Stimulated activated naive B cell treated with anti-CD40 and anti-IgM and Interleukin-4, amounts not matched to agents 10 μg/mL and 1 μg/mL and 100 μg/mL, for 72 hours (primary cell): ENCODE data around the gene GNPTG.

ENCODE experiments used
- ATAC-seq, 2 donors: fragments of 150-1000 bp; cut with Tn5 transposase; replicated peaks; 2 replicates each; pipeline ENCODE4 v1.10.0; 2021; ENCODE audit warnings: moderate library complexity in 1 of 2
- DNase-seq: peaks from one replicate; pipeline ENCODE4 v3.0.0; 2021
- H3K27ac Mint-ChIP-seq: one replicate; pipeline ENCODE4 v1.8.0; 2022; ENCODE audit warnings: mild to moderate bottlenecking, mixed read lengths
- H3K27me3 Mint-ChIP-seq, 2 donors: one replicate each; pipeline ENCODE4 v1.8.0; 2022; ENCODE audit warnings: mixed read lengths in 2 of 2
- H3K36me3 Mint-ChIP-seq, 2 donors: one replicate each; pipeline ENCODE4 v1.8.0; 2022; ENCODE audit warnings: mixed read lengths in 2 of 2, mild to moderate bottlenecking in 1 of 2
- H3K4me1 Mint-ChIP-seq, 2 donors: one replicate each; pipeline ENCODE4 v1.8.0; 2022; ENCODE audit warnings: mixed read lengths in 2 of 2, mild to moderate bottlenecking in 1 of 2
- H3K4me3 Mint-ChIP-seq, 2 donors: one replicate each; pipeline ENCODE4 v1.8.0; 2022; ENCODE audit warnings: mild to moderate bottlenecking in 2 of 2, mixed read lengths in 2 of 2, moderate library complexity in 1 of 2
- H3K9me3 Mint-ChIP-seq, 2 donors: one replicate each; pipeline ENCODE4 v1.8.0; 2022; ENCODE audit warnings: mixed read lengths in 2 of 2, mild to moderate bottlenecking in 1 of 2

The GNPTG gene

GRCh38 chr16:1343428-1344242 lies 8.1 kb upstream of the GNPTG start:
- Mint-ChIP-seq H3K27ac (peak overlapping the region; percentile 90), H3K4me1 (peaks cover 21 to 33% of the 10 kb centered on the region in 2 donors), H3K27me3 (no peaks in the 10 kb centered on the region), H3K4me3 (peak overlapping the region; percentile 50 to 70), H3K36me3 (peaks cover 2 to 7% of the 10 kb centered on the region in 2 donors), H3K9me3 (no peaks in the 10 kb centered on the region)
- ATAC-seq: no peak
- DNase-seq: no peak

GRCh38 chr16:1344499-1344898 lies 7.2 kb upstream of the GNPTG start:
- ATAC-seq: no peak
- Mint-ChIP-seq H3K27ac (peak overlapping the region; percentile 9), H3K4me3 (peak overlapping the region in 1 of 2 donors; percentile 13)

GRCh38 chr16:1345087-1345486 lies 6.6 kb upstream of the GNPTG start:
- Mint-ChIP-seq H3K36me3 (peaks cover 4 to 13% of the 10 kb centered on the region in 2 donors), H3K4me1 (peaks cover 22 to 43% of the 10 kb centered on the region in 2 donors), H3K27ac (no peak overlapping the region), H3K4me3 (no peak overlapping the region), H3K27me3 (no peaks in the 10 kb centered on the region), H3K9me3 (no peaks in the 10 kb centered on the region)
- ATAC-seq (no peak), DNase-seq (no peak)

More at GRCh38 chr16:1344499-1344898, 7.2 kb upstream of the GNPTG start:
- peaks cover 2 to 10% of the 10 kb centered on the region in 2 donors for H3K36me3 Mint-ChIP-seq
- H3K9me3 Mint-ChIP-seq: no peaks in the 10 kb centered on the region
- H3K27me3 Mint-ChIP-seq: no peaks in the 10 kb centered on the region
- peaks cover 22 to 37% of the 10 kb centered on the region in 2 donors for H3K4me1 Mint-ChIP-seq
- no peak for DNase-seq

GRCh38 chr16:1345651-1346421 lies 5.9 kb upstream of the GNPTG start:
- no peak for ATAC-seq
- no peak for DNase-seq
- Mint-ChIP-seq H3K4me3 (no peak overlapping the region), H3K9me3 (no peaks in the 10 kb centered on the region), H3K36me3 (peaks cover 4 to 16% of the 10 kb centered on the region in 2 donors), H3K4me1 (peaks cover 28 to 50% of the 10 kb centered on the region in 2 donors), H3K27me3 (no peaks in the 10 kb centered on the region), H3K27ac (peak overlapping the region; percentile 14)

- no peak for DNase-seq
- H3K36me3 Mint-ChIP-seq: peaks cover 4 to 16% of the 10 kb centered on the region in 2 donors
- peaks cover 28 to 47% of the 10 kb centered on the region in 2 donors for H3K4me1 Mint-ChIP-seq
- H3K4me3 Mint-ChIP-seq: no peak overlapping the region
- no peaks in the 10 kb centered on the region for H3K9me3 Mint-ChIP-seq
- no peaks in the 10 kb centered on the region for H3K27me3 Mint-ChIP-seq
- no peak for ATAC-seq
- peak overlapping the region; percentile 14 for H3K27ac Mint-ChIP-seq
Observed at GRCh38 chr16:1346422-1347285, 5.1 kb upstream of the GNPTG start.

- Mint-ChIP-seq H3K27ac (no peak overlapping the region), H3K27me3 (no peaks in the 10 kb centered on the region), H3K4me3 (no peak overlapping the region), H3K4me1 (peaks cover 26 to 46% of the 10 kb centered on the region in 2 donors), H3K36me3 (peaks cover 4 to 16% of the 10 kb centered on the region in 2 donors), H3K9me3 (no peaks in the 10 kb centered on the region)
- no peak for ATAC-seq
- no peak for DNase-seq
Observed at GRCh38 chr16:1347286-1347855, 4.4 kb upstream of the GNPTG start.

- ATAC-seq (no peak), DNase-seq (no peak)
- Mint-ChIP-seq H3K9me3 (no peaks in the 10 kb centered on the region), H3K4me1 (peaks cover 24 to 46% of the 10 kb centered on the region in 2 donors), H3K27me3 (no peaks in the 10 kb centered on the region), H3K27ac (no peak overlapping the region), H3K36me3 (peaks cover 4 to 19% of the 10 kb centered on the region in 2 donors), H3K4me3 (no peak overlapping the region)
Observed at GRCh38 chr16:1347962-1348361, 3.8 kb upstream of the GNPTG start.

- Mint-ChIP-seq H3K4me1 (peaks cover 24 to 46% of the 10 kb centered on the region in 2 donors), H3K27ac (no peak overlapping the region), H3K27me3 (no peaks in the 10 kb centered on the region), H3K36me3 (peaks cover 4 to 20% of the 10 kb centered on the region in 2 donors), H3K4me3 (no peak overlapping the region), H3K9me3 (no peaks in the 10 kb centered on the region)
- no peak for DNase-seq
- no peak for ATAC-seq
Observed at GRCh38 chr16:1348441-1348840, 3.3 kb upstream of the GNPTG start.

GRCh38 chr16:1348926-1349325 lies 2.8 kb upstream of the GNPTG start:
- H3K4me3 Mint-ChIP-seq: no peak overlapping the region
- no peaks in the 10 kb centered on the region for H3K27me3 Mint-ChIP-seq
- H3K27ac Mint-ChIP-seq: no peak overlapping the region
- H3K4me1 Mint-ChIP-seq: peaks cover 25 to 46% of the 10 kb centered on the region in 2 donors
- no peak for ATAC-seq
- DNase-seq: no peak
- H3K9me3 Mint-ChIP-seq: no peaks in the 10 kb centered on the region
- H3K36me3 Mint-ChIP-seq: peaks cover 4 to 25% of the 10 kb centered on the region in 2 donors

- peaks cover 21 to 43% of the 10 kb centered on the region in 2 donors for H3K4me1 Mint-ChIP-seq
- no peaks in the 10 kb centered on the region for H3K27me3 Mint-ChIP-seq
- peaks cover 4 to 26% of the 10 kb centered on the region in 2 donors for H3K36me3 Mint-ChIP-seq
- H3K9me3 Mint-ChIP-seq: no peaks in the 10 kb centered on the region
- ATAC-seq (no peak), DNase-seq (no peak)
- H3K4me3 Mint-ChIP-seq: no peak overlapping the region
- no peak overlapping the region for H3K27ac Mint-ChIP-seq
Observed at GRCh38 chr16:1349351-1349750, 2.4 kb upstream of the GNPTG start.

GRCh38 chr16:1349951-1350350 lies 1.8 kb upstream of the GNPTG start:
- Mint-ChIP-seq H3K27ac (peak overlapping the region; percentile 93), H3K27me3 (no peaks in the 10 kb centered on the region)
- no peak for DNase-seq

GRCh38 chr16:1350691-1351090 lies 1.0 kb upstream of the GNPTG start:
- Mint-ChIP-seq H3K9me3 (no peaks in the 10 kb centered on the region), H3K27ac (peak overlapping the region; percentile 93), H3K4me1 (peaks cover 32 to 54% of the 10 kb centered on the region in 2 donors), H3K27me3 (no peaks in the 10 kb centered on the region), H3K36me3 (peaks cover 5 to 30% of the 10 kb centered on the region in 2 donors), H3K4me3 (peak overlapping the region; percentile 88 to 91)
- ATAC-seq: no peak
- DNase-seq: no peak

More at GRCh38 chr16:1349951-1350350, 1.8 kb upstream of the GNPTG start:
- peaks cover 4 to 26% of the 10 kb centered on the region in 2 donors for H3K36me3 Mint-ChIP-seq
- peak overlapping the region; percentile 13 to 32 for H3K4me3 Mint-ChIP-seq
- H3K9me3 Mint-ChIP-seq: no peaks in the 10 kb centered on the region
- H3K4me1 Mint-ChIP-seq: peaks cover 24 to 46% of the 10 kb centered on the region in 2 donors
- ATAC-seq: no peak

- Mint-ChIP-seq H3K9me3 (no peaks in the 10 kb centered on the region), H3K4me1 (peaks cover 34 to 59% of the 10 kb centered on the region in 2 donors), H3K36me3 (peaks cover 6 to 30% of the 10 kb centered on the region in 2 donors), H3K27ac (peak overlapping the region; percentile 93), H3K27me3 (no peaks in the 10 kb centered on the region), H3K4me3 (peak overlapping the region; percentile 88 to 91)
- DNase-seq (no peak), ATAC-seq (peak; percentile 40 to 48)
Observed at GRCh38 chr16:1351215-1351581, 533 bp upstream of the GNPTG start.
